Stimulated activated CD4-positive, alpha-beta T cell treated with anti-CD3 and anti-CD28 coated beads, Interleukin-12 subunit alpha, Interleukin-12 subunit beta, amount 100 ng/mL, for 48 hours (primary cell): Measurements from ENCODE around the gene C10orf90.

Experiments used
- DNase-seq, 3 donors: peaks; one replicate each; pipeline ENCODE4 v3.0.0-alpha.2; 2020; ENCODE audit warnings: low read depth in 2 of 3, low spot score in 1 of 3

The C10orf90 gene

GRCh38 chr10:126432507-126432906, 238.0 kb downstream of the C10orf90 start:
- DNase-seq, result no peak

GRCh38 chr10:126431816-126432215, 238.7 kb downstream of the C10orf90 start:
- DNase-seq, result no peak

GRCh38 chr10:126430512-126430911, 240.0 kb downstream of the C10orf90 start:
- DNase-seq, result no peak

GRCh38 chr10:126429275-126429674, 241.2 kb downstream of the C10orf90 start:
- no peak for DNase-seq

- DNase-seq, result no peak
These were observed 244.9 kb downstream of the C10orf90 start for GRCh38 chr10:126425489-126426065.

- DNase-seq, result no peak
These were observed 245.5 kb downstream of the C10orf90 start for GRCh38 chr10:126425032-126425431.

- no peak for DNase-seq
These were observed 246.6 kb downstream of the C10orf90 start for GRCh38 chr10:126423732-126424491.

GRCh38 chr10:126422567-126422966, 247.9 kb downstream of the C10orf90 start:
- DNase-seq, result no peak

- DNase-seq, result no peak
These were observed 248.7 kb downstream of the C10orf90 start for GRCh38 chr10:126421756-126422256.

- DNase-seq, result no peak
These were observed 249.8 kb downstream of the C10orf90 start for GRCh38 chr10:126420567-126421300.

GRCh38 chr10:126417220-126417825, 253.2 kb downstream of the C10orf90 start:
- no peak for DNase-seq

- no peak for DNase-seq
These were observed 260.7 kb downstream of the C10orf90 start for GRCh38 chr10:126409821-126410220.

- no peak for DNase-seq
These were observed 261.4 kb downstream of the C10orf90 start for GRCh38 chr10:126408953-126409641.

- no peak for DNase-seq
These were observed 262.7 kb downstream of the C10orf90 start for GRCh38 chr10:126407831-126408230.

GRCh38 chr10:126405239-126405775, 265.2 kb downstream of the C10orf90 start:
- DNase-seq, result no peak

- DNase-seq, result no peak
These were observed 267.5 kb downstream of the C10orf90 start for GRCh38 chr10:126402721-126403695.

- DNase-seq, result no peak
These were observed 269.9 kb downstream of the C10orf90 start for GRCh38 chr10:126400641-126401040.

GRCh38 chr10:126398924-126399323, 271.6 kb downstream of the C10orf90 start:
- no peak for DNase-seq

GRCh38 chr10:126398383-126398743, 272.1 kb downstream of the C10orf90 start:
- DNase-seq, result no peak
